Mesothelial cell of epicardium (in vitro differentiated cells): ENCODE results near the gene COL11A1. TPM values are rescaled to one million over a fixed set of nuclear protein-coding genes. Genes with fewer than 3 reads are reported as not detected.

Experiments used
- DNase-seq, 2 experiments: peaks; one replicate each; pipeline ENCODE4 v3.0.0; 2021; ENCODE audit warnings: low spot score in 2 of 2; ENCODE audit not compliant: unreplicated experiment in 2 of 2
- H3K27ac Mint-ChIP-seq: 2 replicates; pipeline ENCODE4 v1.8.0; 2021; ENCODE audit warnings: mixed read lengths
- H3K27me3 Mint-ChIP-seq: 2 replicates; pipeline ENCODE4 v1.8.0; 2021; ENCODE audit warnings: low read depth, mixed read lengths
- H3K36me3 Mint-ChIP-seq: 2 replicates; pipeline ENCODE4 v1.8.0; 2021; ENCODE audit warnings: mixed read lengths
- H3K4me1 Mint-ChIP-seq: 2 replicates; pipeline ENCODE4 v1.8.0; 2021; ENCODE audit warnings: mixed read lengths
- H3K4me3 Mint-ChIP-seq: 2 replicates; pipeline ENCODE4 v1.8.0; 2021; ENCODE audit warnings: mild to moderate bottlenecking, moderate library complexity, mixed read lengths
- H3K9me3 Mint-ChIP-seq: 2 replicates; pipeline ENCODE4 v1.8.0; 2021; ENCODE audit warnings: mixed read lengths
- total RNA-seq: library from RNA; stranded (reverse); gene quantifications from 3 replicates; pipeline ENCODE4 v1.2.1, GENCODE V29; 2021
- TF ChIP-seq, protein P1 (sequence below): fragments of 200-600 bp; sonication (generic); IDR thresholded peaks from one replicate; pipeline ENCODE4 v1.5.0; 2021; ENCODE audit warnings: antibody characterized with exemption; ENCODE audit not compliant: unreplicated experiment

The COL11A1 gene
- total RNA-seq, 1 donor from 2014 or later, result 133 TPM

DNA sequence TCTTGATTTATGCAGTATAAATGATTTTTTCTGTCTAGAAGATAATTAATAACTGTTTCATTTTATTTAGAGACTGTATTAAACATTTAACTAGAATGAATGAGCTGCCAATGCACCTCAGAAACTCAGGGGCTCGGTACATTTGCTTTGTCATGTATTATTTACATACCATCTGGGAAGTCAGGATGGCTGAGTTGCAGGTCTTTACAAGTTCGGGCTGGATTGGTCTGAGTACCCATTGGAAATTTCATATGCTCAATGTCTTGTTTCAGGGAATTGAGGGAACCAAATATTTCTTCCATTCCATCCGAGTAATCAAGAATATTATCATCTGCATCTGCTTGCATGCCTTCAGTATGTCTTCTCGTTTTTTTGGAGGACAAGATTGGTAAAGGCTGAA lies 221.7 kb downstream of the COL11A1 start:
- Mint-ChIP-seq H3K27me3 (no peaks in the 10 kb centered on the region), H3K27ac (no peak overlapping the region), H3K4me1 (peaks cover 1% of the 10 kb centered on the region), H3K9me3 (no peaks in the 10 kb centered on the region), H3K36me3 (peaks cover 12% of the 10 kb centered on the region), H3K4me3 (no peak overlapping the region)
- TF ChIP-seq, protein P1, sequence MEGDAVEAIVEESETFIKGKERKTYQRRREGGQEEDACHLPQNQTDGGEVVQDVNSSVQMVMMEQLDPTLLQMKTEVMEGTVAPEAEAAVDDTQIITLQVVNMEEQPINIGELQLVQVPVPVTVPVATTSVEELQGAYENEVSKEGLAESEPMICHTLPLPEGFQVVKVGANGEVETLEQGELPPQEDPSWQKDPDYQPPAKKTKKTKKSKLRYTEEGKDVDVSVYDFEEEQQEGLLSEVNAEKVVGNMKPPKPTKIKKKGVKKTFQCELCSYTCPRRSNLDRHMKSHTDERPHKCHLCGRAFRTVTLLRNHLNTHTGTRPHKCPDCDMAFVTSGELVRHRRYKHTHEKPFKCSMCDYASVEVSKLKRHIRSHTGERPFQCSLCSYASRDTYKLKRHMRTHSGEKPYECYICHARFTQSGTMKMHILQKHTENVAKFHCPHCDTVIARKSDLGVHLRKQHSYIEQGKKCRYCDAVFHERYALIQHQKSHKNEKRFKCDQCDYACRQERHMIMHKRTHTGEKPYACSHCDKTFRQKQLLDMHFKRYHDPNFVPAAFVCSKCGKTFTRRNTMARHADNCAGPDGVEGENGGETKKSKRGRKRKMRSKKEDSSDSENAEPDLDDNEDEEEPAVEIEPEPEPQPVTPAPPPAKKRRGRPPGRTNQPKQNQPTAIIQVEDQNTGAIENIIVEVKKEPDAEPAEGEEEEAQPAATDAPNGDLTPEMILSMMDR, result no peak
- no peak for DNase-seq

DNA sequence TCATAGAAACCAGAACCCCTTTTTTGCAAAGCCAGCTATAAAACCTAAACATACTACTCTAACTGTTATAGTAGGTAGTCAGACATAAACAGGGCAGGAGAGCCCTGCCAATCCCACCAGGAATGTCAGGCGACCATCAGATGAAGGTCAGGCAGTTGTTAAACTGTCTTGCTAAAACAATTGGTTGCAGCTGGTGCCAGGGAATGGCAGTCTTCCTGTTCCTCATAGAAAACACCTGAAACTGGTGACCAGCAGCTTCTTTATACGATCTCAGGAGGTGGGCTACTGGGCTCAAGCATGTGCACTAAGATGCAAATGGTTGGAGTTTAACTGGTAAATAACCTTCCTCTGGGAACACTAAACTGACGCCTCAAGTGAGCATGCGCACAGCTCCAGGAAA lies 224.1 kb downstream of the COL11A1 start:
- Mint-ChIP-seq H3K27me3 (no peaks in the 10 kb centered on the region), H3K4me3 (no peak overlapping the region), H3K9me3 (no peaks in the 10 kb centered on the region), H3K36me3 (peaks cover 18% of the 10 kb centered on the region), H3K4me1 (peaks cover 1% of the 10 kb centered on the region), H3K27ac (no peak overlapping the region)
- TF ChIP-seq, protein P1, result no peak
- no peak for DNase-seq

GRCh38 chr1:102879439-102879993 lies 228.8 kb downstream of the COL11A1 start:
- no peak overlapping the region for H3K27ac Mint-ChIP-seq
- no peaks in the 10 kb centered on the region for H3K9me3 Mint-ChIP-seq
- no peak for DNase-seq
- no peaks in the 10 kb centered on the region for H3K27me3 Mint-ChIP-seq
- no peak overlapping the region for H3K4me3 Mint-ChIP-seq
- H3K36me3 Mint-ChIP-seq, result peaks cover 16% of the 10 kb centered on the region
- TF ChIP-seq, protein P1, result no peak
- peaks cover 1% of the 10 kb centered on the region for H3K4me1 Mint-ChIP-seq

GRCh38 chr1:102875756-102876155 lies 232.6 kb downstream of the COL11A1 start:
- H3K4me3 Mint-ChIP-seq, result no peak overlapping the region
- H3K9me3 Mint-ChIP-seq, result peaks cover 3% of the 10 kb centered on the region
- H3K36me3 Mint-ChIP-seq, result peaks cover 11% of the 10 kb centered on the region
- H3K27me3 Mint-ChIP-seq, result no peaks in the 10 kb centered on the region
- TF ChIP-seq, protein P1, result no peak
- no peak overlapping the region for H3K27ac Mint-ChIP-seq
- DNase-seq, result no peak
- no peaks in the 10 kb centered on the region for H3K4me1 Mint-ChIP-seq

- Mint-ChIP-seq H3K36me3 (peaks cover 3% of the 10 kb centered on the region), H3K4me3 (no peak overlapping the region), H3K27ac (no peak overlapping the region), H3K4me1 (no peaks in the 10 kb centered on the region), H3K27me3 (no peaks in the 10 kb centered on the region), H3K9me3 (peaks cover 20% of the 10 kb centered on the region)
- no peak for DNase-seq
- TF ChIP-seq, protein P1, result no peak
Measured at GRCh38 chr1:102872526-102872925, 235.8 kb downstream of the COL11A1 start.

DNA sequence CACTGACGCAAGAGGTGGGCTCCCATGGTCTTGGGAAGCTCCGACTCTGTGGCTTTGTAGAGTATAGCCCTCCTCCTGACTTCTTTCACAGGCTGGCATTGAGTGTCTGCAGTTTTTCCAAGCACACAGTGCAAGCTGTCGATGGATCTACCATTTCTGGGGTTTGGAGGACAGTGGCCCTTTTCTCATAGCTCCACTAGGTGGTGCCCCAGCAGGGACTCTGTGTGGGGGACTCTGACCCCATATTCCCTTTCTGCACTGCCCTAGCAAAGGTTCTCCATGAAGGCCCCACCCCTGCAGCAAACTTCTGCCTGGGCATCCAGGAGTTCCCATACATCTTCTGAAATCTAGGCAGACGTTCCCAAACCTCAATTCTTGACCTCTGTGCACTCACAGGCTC lies 236.2 kb downstream of the COL11A1 start:
- H3K9me3 Mint-ChIP-seq, result peaks cover 24% of the 10 kb centered on the region
- H3K36me3 Mint-ChIP-seq, result peaks cover 3% of the 10 kb centered on the region
- H3K27ac Mint-ChIP-seq, result no peak overlapping the region
- TF ChIP-seq, protein P1, result no peak
- H3K4me1 Mint-ChIP-seq, result no peaks in the 10 kb centered on the region
- H3K27me3 Mint-ChIP-seq, result no peaks in the 10 kb centered on the region
- no peak for DNase-seq
- no peak overlapping the region for H3K4me3 Mint-ChIP-seq
